H9 (cell line): ENCODE data around the gene EZH1. TPM values are rescaled to one million over a fixed set of nuclear protein-coding genes. Genes with fewer than 3 reads are reported as not detected.

Experiments used
- DNase-seq: peaks from one replicate; pipeline ENCODE4 v3.0.0-alpha.2; 2017
- H2AFZ ChIP-seq: one replicate; pipeline ENCODE4 v1.6.1; 2013; ENCODE audit warnings: mild to moderate bottlenecking, low read length, control low read depth, moderate library complexity
- H2AK5ac ChIP-seq: 2 replicates; pipeline ENCODE4 v1.6.1; 2013; ENCODE audit warnings: low read length, control low read depth, mixed read lengths; ENCODE audit not compliant: insufficient read length
- H2BK120ac ChIP-seq: one replicate; pipeline ENCODE4 v1.6.1; 2013; ENCODE audit warnings: low read depth, mild to moderate bottlenecking, low read length, control low read depth, inconsistent platforms; ENCODE audit not compliant: poor library complexity, severe bottlenecking
- H2BK12ac ChIP-seq: 2 replicates; pipeline ENCODE4 v1.6.1; 2013; ENCODE audit warnings: low read length, control low read depth, mixed read lengths, low read depth; ENCODE audit not compliant: insufficient read length
- H2BK15ac ChIP-seq: 2 replicates; pipeline ENCODE4 v1.6.1; 2013; ENCODE audit warnings: low read depth, low read length, control low read depth
- H2BK20ac ChIP-seq: one replicate; pipeline ENCODE4 v1.6.1; 2013; ENCODE audit warnings: low read depth, mild to moderate bottlenecking, low read length, control low read depth, inconsistent platforms; ENCODE audit not compliant: poor library complexity, severe bottlenecking
- H2BK5ac ChIP-seq: 2 replicates; pipeline ENCODE4 v1.6.1; 2013; ENCODE audit warnings: low read length, control low read depth, mixed read lengths; ENCODE audit not compliant: insufficient read length
- H3K14ac ChIP-seq: 2 replicates; pipeline ENCODE4 v1.6.1; 2013; ENCODE audit warnings: low read length, control low read depth; ENCODE audit not compliant: insufficient read depth
- H3K18ac ChIP-seq: 2 replicates; pipeline ENCODE4 v1.6.1; 2013; ENCODE audit warnings: low read depth, mild to moderate bottlenecking, mixed read lengths, low read length, control low read depth; ENCODE audit not compliant: insufficient read length
- H3K23ac ChIP-seq: 2 replicates; pipeline ENCODE4 v1.6.1; 2013; ENCODE audit warnings: low read length, control low read depth, mixed read lengths, low read depth; ENCODE audit not compliant: insufficient read length
- H3K23me2 ChIP-seq: 2 replicates; pipeline ENCODE4 v1.6.1; 2013; ENCODE audit warnings: low read depth, mild to moderate bottlenecking, mixed read lengths, low read length, control low read depth; ENCODE audit not compliant: insufficient read length, poor library complexity, severe bottlenecking
- H3K27ac ChIP-seq: 2 replicates; pipeline ENCODE4 v1.5.1; 2013; ENCODE audit warnings: low read length, control low read depth, mixed read lengths, low read depth; ENCODE audit not compliant: insufficient read length
- H3K27me3 ChIP-seq: 2 replicates; pipeline ENCODE4 v1.6.1; 2013; ENCODE audit warnings: low read length, control low read depth, inconsistent platforms; ENCODE audit not compliant: insufficient read depth
- H3K4ac ChIP-seq: 2 replicates; pipeline ENCODE4 v1.6.1; 2013; ENCODE audit warnings: low read depth, mild to moderate bottlenecking, control low read depth, inconsistent platforms, low read length, moderate library complexity
- H3K4me1 ChIP-seq: 2 replicates; pipeline ENCODE4 v1.6.1; 2013; ENCODE audit warnings: low read length, control low read depth, inconsistent platforms; ENCODE audit not compliant: insufficient read depth
- H3K4me2 ChIP-seq: 2 replicates; pipeline ENCODE4 v1.6.1; 2013; ENCODE audit warnings: low read length, control low read depth, mixed read lengths; ENCODE audit not compliant: insufficient read length, insufficient read depth
- H3K56ac ChIP-seq: 2 replicates; pipeline ENCODE4 v1.6.1; 2013; ENCODE audit warnings: low read depth, mild to moderate bottlenecking, mixed read lengths, low read length, control low read depth; ENCODE audit not compliant: insufficient read length
- H3K79me1 ChIP-seq: 2 replicates; pipeline ENCODE4 v1.6.1; 2013; ENCODE audit warnings: low read depth, mild to moderate bottlenecking, moderate library complexity, low read length, control low read depth, inconsistent platforms; ENCODE audit not compliant: insufficient read depth, poor library complexity, severe bottlenecking
- H3K79me2 ChIP-seq: 2 replicates; pipeline ENCODE4 v1.6.1; 2013; ENCODE audit warnings: low read length, control low read depth, inconsistent platforms; ENCODE audit not compliant: insufficient read depth
- H3K9ac ChIP-seq: 2 replicates; pipeline ENCODE4 v1.6.1; 2013; ENCODE audit warnings: low read length, control low read depth, mixed read lengths; ENCODE audit not compliant: insufficient read length; ENCODE audit errors: extremely low read depth
- H3K9me3 ChIP-seq: one replicate; pipeline ENCODE4 v1.6.1; 2013; ENCODE audit warnings: low read depth, low read length, inconsistent platforms; ENCODE audit not compliant: control insufficient read depth
- H3T11ph ChIP-seq: one replicate; pipeline ENCODE4 v1.6.1; 2013; ENCODE audit warnings: mild to moderate bottlenecking, low read length, control low read depth, inconsistent platforms
- H4K20me1 ChIP-seq: one replicate; pipeline ENCODE4 v1.6.1; 2013; ENCODE audit not compliant: control insufficient read depth, insufficient read length, insufficient read depth
- H4K5ac ChIP-seq: 2 replicates; pipeline ENCODE4 v1.6.1; 2013; ENCODE audit warnings: low read depth, mild to moderate bottlenecking, mixed read lengths, low read length, control low read depth; ENCODE audit not compliant: insufficient read length
- H4K8ac ChIP-seq: replicated peaks from 2 replicates; pipeline ENCODE4 v1.6.1; 2013; ENCODE audit warnings: low read length, control low read depth, mixed read lengths, low read depth; ENCODE audit not compliant: insufficient read length
- H4K91ac ChIP-seq: 2 replicates; pipeline ENCODE4 v1.6.1; 2013; ENCODE audit warnings: low read depth, mild to moderate bottlenecking, moderate library complexity, mixed read lengths, low read length, control low read depth; ENCODE audit not compliant: insufficient read length
- H3K27ac Mint-ChIP-seq, 3 experiments: 2 replicates in 2 of 3; 3 replicates in 1 of 3; pipeline ENCODE4 v1.8.0; 2020 to 2021; ENCODE audit warnings: mixed read lengths in 3 of 3, mild to moderate bottlenecking in 1 of 3, moderate library complexity in 1 of 3
- H3K27me3 Mint-ChIP-seq: 2 replicates; pipeline ENCODE4 v1.8.0; 2021; ENCODE audit warnings: low read depth, mild to moderate bottlenecking, moderate library complexity, mixed read lengths
- H3K36me3 Mint-ChIP-seq, 3 experiments: 2 replicates in 2 of 3; 3 replicates in 1 of 3; pipeline ENCODE4 v1.8.0; 2020 to 2021; ENCODE audit warnings: low read depth in 3 of 3, mixed read lengths in 3 of 3; ENCODE audit not compliant: insufficient read depth in 1 of 3
- H3K4me1 Mint-ChIP-seq, 2 experiments: 2 replicates each; pipeline ENCODE4 v1.8.0; 2020; ENCODE audit warnings: mixed read lengths in 2 of 2
- H3K4me3 Mint-ChIP-seq, 2 experiments: 2 replicates in 1 of 2; 3 replicates in 1 of 2; pipeline ENCODE4 v1.8.0; 2020 to 2021; ENCODE audit warnings: mild to moderate bottlenecking in 2 of 2, mixed read lengths in 2 of 2, moderate library complexity in 1 of 2
- H3K9me3 Mint-ChIP-seq, 2 experiments: 2 replicates in 1 of 2; 3 replicates in 1 of 2; pipeline ENCODE4 v1.8.0; 2020; ENCODE audit warnings: mild to moderate bottlenecking in 2 of 2, mixed read lengths in 2 of 2, moderate library complexity in 1 of 2
- CTCF ChIP-seq: fragments of 200-600 bp; sonication (generic); conservative IDR thresholded peaks from 3 replicates; pipeline ENCODE4 v1.8.0; 2021; ENCODE audit warnings: antibody characterized with exemption, mild to moderate bottlenecking
- WGBS: extraction: QIAGEN DNeasy Blood & Tissue Kit; methylation state at CpG from one replicate; pipeline ENCODE4 v1.1.7; 2013; ENCODE audit warnings: missing lambda C conversion rate, low lambda C conversion rate, mixed read lengths; ENCODE audit not compliant: insufficient read length; ENCODE audit errors: extremely low coverage; 5-methylcytosine and 5-hydroxymethylcytosine counted together
- total RNA-seq: library from RNA; stranded (reverse); gene quantifications from 2 replicates; pipeline ENCODE4 v1.2.1, GENCODE V29; 2021

EZH1 gene
- total RNA-seq, 1 experiment from 2014 or later = 17.9 TPM

DNA sequence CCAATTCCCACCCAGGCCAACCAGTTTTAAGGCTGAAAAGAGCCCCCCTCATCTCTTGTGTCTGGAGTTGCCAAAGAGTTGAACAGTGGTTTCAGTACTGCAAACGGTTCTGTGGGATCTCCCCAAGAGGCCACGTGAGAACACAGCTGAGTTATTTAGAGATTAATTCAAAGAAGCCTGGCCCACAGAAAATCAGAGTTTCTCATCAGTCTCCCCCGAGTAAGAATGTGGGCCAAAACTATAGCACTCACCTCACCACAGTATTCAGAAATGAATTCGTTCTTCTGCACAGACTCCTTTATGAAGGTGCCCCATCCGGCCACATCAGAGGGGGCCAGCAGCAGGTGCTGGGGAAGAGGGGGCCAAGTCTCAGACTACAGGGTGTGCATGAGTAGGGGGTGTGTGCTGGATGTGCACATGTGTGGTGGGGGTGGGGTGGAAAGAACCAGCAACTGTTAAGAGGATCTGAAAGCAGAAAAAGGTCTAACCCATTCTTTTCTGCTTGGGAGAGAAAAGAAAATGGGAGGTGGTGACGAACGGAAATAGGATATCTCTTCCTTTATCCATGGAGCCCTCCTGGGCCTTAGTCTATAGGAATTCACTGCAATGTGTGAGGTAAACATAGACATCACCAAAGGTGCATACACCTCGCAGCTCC is 39.9 kb downstream of the EZH1 start:
- Histone ChIP-seq H3K9ac (no peak overlapping the region), H2BK15ac (no peak overlapping the region), H3T11ph (no peak overlapping the region), H4K20me1 (no peaks in the 10 kb centered on the region), H3K79me1 (no peaks in the 10 kb centered on the region), H3K9me3 (no peaks in the 10 kb centered on the region), H3K79me2 (no peaks in the 10 kb centered on the region), H4K91ac (no peak overlapping the region), H3K23ac (no peak overlapping the region), H4K5ac (no peak overlapping the region), H3K4me2 (no peak overlapping the region), H3K56ac (no peak overlapping the region), H3K14ac (no peak overlapping the region), H3K27ac (no peak overlapping the region), H2BK20ac (no peak overlapping the region), H2BK5ac (no peak overlapping the region), H2AFZ (no peak overlapping the region), H3K18ac (no peak overlapping the region), H3K23me2 (no peaks in the 10 kb centered on the region), H3K4ac (no peak overlapping the region), H4K8ac (no peak overlapping the region), H2BK120ac (no peak overlapping the region), H3K4me1 (no peaks in the 10 kb centered on the region), H3K27me3 (no peaks in the 10 kb centered on the region), H2BK12ac (no peak overlapping the region), H2AK5ac (no peak overlapping the region)
- no peak for DNase-seq
- Mint-ChIP-seq H3K27me3 (no peaks in the 10 kb centered on the region), H3K9me3 (no peaks in the 10 kb centered on the region), H3K4me3 (no peak overlapping the region), H3K27ac (no peak overlapping the region), H3K4me1 (peaks cover 0 to 9% of the 10 kb centered on the region in 2 experiments; a peak in 2 of 4 replicates), H3K36me3 (peaks cover 12 to 68% (median 64%) of the 10 kb centered on the region in 3 experiments; a peak in 6 of 7 replicates)
- no peak for TF ChIP-seq CTCF
- WGBS = no CpG with 5 or more reads among the region's 8 CpGs
